ENCODE measurements around the gene FRMD4B.
"Not testable (repeated sequence)": the region's sequence is repeated elsewhere in the genome, so short reads cannot be mapped to it uniquely, and the experiment has no call there.

The FRMD4B gene

GRCh38 chr3:69276884-69277283 lies 109.0 kb downstream of the FRMD4B start:
- DNase-seq: no peak

GRCh38 chr3:69276191-69276590 lies 109.7 kb downstream of the FRMD4B start:
- DNase-seq: not testable (repeated sequence)

- no peak for DNase-seq
Measured at GRCh38 chr3:69273896-69274295, 112.0 kb downstream of the FRMD4B start.

- no peak for DNase-seq
Measured at GRCh38 chr3:69272556-69272955, 113.3 kb downstream of the FRMD4B start.

- DNase-seq: no peak
Measured at GRCh38 chr3:69271098-69271497, 114.8 kb downstream of the FRMD4B start.

- no peak for DNase-seq
Measured at GRCh38 chr3:69266585-69266984, 119.3 kb downstream of the FRMD4B start.

- DNase-seq: not testable (repeated sequence)
Measured at GRCh38 chr3:69266071-69266470, 119.8 kb downstream of the FRMD4B start.

GRCh38 chr3:69260843-69261405 lies 125.0 kb downstream of the FRMD4B start:
- not testable (repeated sequence) for DNase-seq

GRCh38 chr3:69260216-69260787 lies 125.6 kb downstream of the FRMD4B start:
- DNase-seq: no peak

- DNase-seq: no peak
Measured at GRCh38 chr3:69259125-69259524, 126.8 kb downstream of the FRMD4B start.

- no peak for DNase-seq
Measured at GRCh38 chr3:69255928-69256327, 130.0 kb downstream of the FRMD4B start.

- no peak for DNase-seq
Measured at GRCh38 chr3:69254351-69254750, 131.5 kb downstream of the FRMD4B start.

- DNase-seq: no peak
Measured at GRCh38 chr3:69252631-69253030, 133.3 kb downstream of the FRMD4B start.

- DNase-seq: no peak
Measured at GRCh38 chr3:69252141-69252540, 133.7 kb downstream of the FRMD4B start.

GRCh38 chr3:69251078-69251805 lies 134.6 kb downstream of the FRMD4B start:
- DNase-seq: no peak

GRCh38 chr3:69250014-69250413 lies 135.9 kb downstream of the FRMD4B start:
- DNase-seq: peak; percentile 53

- DNase-seq: no peak
Measured at GRCh38 chr3:69249001-69249400, 136.9 kb downstream of the FRMD4B start.

GRCh38 chr3:69248436-69248835 lies 137.5 kb downstream of the FRMD4B start:
- no peak for DNase-seq

- no peak for DNase-seq
Measured at GRCh38 chr3:69246612-69247011, 139.3 kb downstream of the FRMD4B start.

- no peak for DNase-seq
Measured at GRCh38 chr3:69244039-69244438, 141.8 kb downstream of the FRMD4B start.

GRCh38 chr3:69241769-69242168 lies 144.1 kb downstream of the FRMD4B start:
- DNase-seq: no peak

- DNase-seq: no peak
Measured at GRCh38 chr3:69240651-69241568, 145.0 kb downstream of the FRMD4B start.

- no peak for DNase-seq
Measured at GRCh38 chr3:69239063-69239462, 146.8 kb downstream of the FRMD4B start.

All from fibroblast of skin of right biceps (primary cell).